ENCODE measurements around the gene PRL.

PRL gene

GRCh38 chr6:22254886-22255285, 42.0 kb downstream of the PRL start:
- Histone ChIP-seq H3K9me3 (ENCODE audit: insufficient read depth, low read length, severe bottlenecking) (no peaks in the 10 kb centered on the region), H3K4me2 (ENCODE audit: insufficient read depth, low read length) (no peak overlapping the region), H3K79me2 (ENCODE audit: insufficient read depth, low read length) (no peaks in the 10 kb centered on the region), H3K4me1 (ENCODE audit: insufficient read depth, low read length) (0 out of 2 replicates have a peak, but pooled peaks cover 3% of the 10 kb centered on the region), H3K27ac (ENCODE audit: low read length) (no peak overlapping the region), H3K27me3 (ENCODE audit: insufficient read depth, low read length, poor library complexity) (no peaks in the 10 kb centered on the region), H4K20me1 (ENCODE audit: insufficient read depth, low read length) (no peaks in the 10 kb centered on the region), H3K9ac (ENCODE audit: low read depth, low read length) (no peak overlapping the region), H3K4me3 (ENCODE audit: low read depth in 1 of 2, low read length in 2 of 2) (no peak overlapping the region), H3K36me3 (ENCODE audit: insufficient read depth, low read length) (no peaks in the 10 kb centered on the region), H2AFZ (ENCODE audit: low read depth, low read length) (no peak overlapping the region)
- no peak for ATAC-seq (ENCODE audit: insufficient read depth, low read depth)
- DNase-seq, result no peak
- TF ChIP-seq CTCF (IDR thresholded peaks at IDR 0.05; ENCODE audit: borderline replicate concordance, extremely low read depth, low read length, poor library complexity, severe bottlenecking) (no peak), EZH2 (IDR thresholded peaks at IDR 0.05; ENCODE audit: borderline replicate concordance, low read depth, low read length, severe bottlenecking) (no peak)

- DNase-seq (no peak), ATAC-seq (ENCODE audit: insufficient read depth, low read depth) (no peak)
- Histone ChIP-seq H3K36me3 (ENCODE audit: insufficient read depth, low read length) (no peaks in the 10 kb centered on the region), H3K27me3 (ENCODE audit: insufficient read depth, low read length, poor library complexity) (no peaks in the 10 kb centered on the region), H3K4me3 (ENCODE audit: low read depth in 1 of 2, low read length in 2 of 2) (no peak overlapping the region), H3K9ac (ENCODE audit: low read depth, low read length) (no peak overlapping the region), H3K9me3 (ENCODE audit: insufficient read depth, low read length, severe bottlenecking) (no peaks in the 10 kb centered on the region), H3K4me2 (ENCODE audit: insufficient read depth, low read length) (no peak overlapping the region), H2AFZ (ENCODE audit: low read depth, low read length) (peak overlapping the region; percentile 19), H4K20me1 (ENCODE audit: insufficient read depth, low read length) (no peaks in the 10 kb centered on the region), H3K79me2 (ENCODE audit: insufficient read depth, low read length) (no peaks in the 10 kb centered on the region), H3K4me1 (ENCODE audit: insufficient read depth, low read length) (0 out of 2 replicates have a peak, but pooled peaks cover 3% of the 10 kb centered on the region), H3K27ac (ENCODE audit: low read length) (no peak overlapping the region)
- TF ChIP-seq EZH2 (IDR thresholded peaks at IDR 0.05; ENCODE audit: borderline replicate concordance, low read depth, low read length, severe bottlenecking), result no peak
- TF ChIP-seq CTCF (IDR thresholded peaks at IDR 0.05; ENCODE audit: borderline replicate concordance, extremely low read depth, low read length, poor library complexity, severe bottlenecking), result no peak
Measured at GRCh38 chr6:22253955-22254655, 42.7 kb downstream of the PRL start.

GRCh38 chr6:22251348-22251747, 45.5 kb downstream of the PRL start:
- Histone ChIP-seq H3K4me1 (ENCODE audit: insufficient read depth, low read length) (peaks cover 11% of the 10 kb centered on the region), H3K27me3 (ENCODE audit: insufficient read depth, low read length, poor library complexity) (no peaks in the 10 kb centered on the region), H3K4me2 (ENCODE audit: insufficient read depth, low read length) (no peak overlapping the region), H3K9me3 (ENCODE audit: insufficient read depth, low read length, severe bottlenecking) (no peaks in the 10 kb centered on the region), H2AFZ (ENCODE audit: low read depth, low read length) (no peak overlapping the region), H3K4me3 (ENCODE audit: low read depth in 1 of 2, low read length in 2 of 2) (no peak overlapping the region), H3K27ac (ENCODE audit: low read length) (no peak overlapping the region), H4K20me1 (ENCODE audit: insufficient read depth, low read length) (no peaks in the 10 kb centered on the region), H3K36me3 (ENCODE audit: insufficient read depth, low read length) (no peaks in the 10 kb centered on the region), H3K9ac (ENCODE audit: low read depth, low read length) (no peak overlapping the region), H3K79me2 (ENCODE audit: insufficient read depth, low read length) (no peaks in the 10 kb centered on the region)
- ATAC-seq (ENCODE audit: insufficient read depth, low read depth) (no peak), DNase-seq (no peak)
- TF ChIP-seq EZH2 (IDR thresholded peaks at IDR 0.05; ENCODE audit: borderline replicate concordance, low read depth, low read length, severe bottlenecking) (no peak), CTCF (IDR thresholded peaks at IDR 0.05; ENCODE audit: borderline replicate concordance, extremely low read depth, low read length, poor library complexity, severe bottlenecking) (no peak)

Data from DND-41 (cell line).